Endothelial cell of umbilical vein (primary cell): ENCODE measurements around the gene GSPT1. TPM values are rescaled to one million over a fixed set of nuclear protein-coding genes. Genes with fewer than 3 reads are reported as not detected.

Experiments
- BruUV-seq: library from RNA; stranded (reverse); fragments of 400-500 nt; replicated peaks from 2 replicates; lab custom pipeline; 2021; lab: Mats Ljungman, UMichigan
- CTCF ChIA-PET: fragments of 300-600, 350-600 bp; sonication (Branson Sonifier 250); formaldehyde crosslinking; loops from one replicate; lab custom pipeline; 2021; ENCODE audit warnings: antibody characterized with exemption, inconsistent platforms; lab: Charles Lee
- POLR2A ChIA-PET: fragments of 300-600, 350-600 bp; sonication (Branson Sonifier 250); formaldehyde crosslinking; loops from one replicate; lab custom pipeline; 2021; ENCODE audit warnings: antibody characterized with exemption, inconsistent platforms; lab: Charles Lee
- DNase-seq: peaks from one replicate; pipeline ENCODE4 v3.0.0-alpha.2; 2011; ENCODE audit warnings: low read depth, low spot score
- FAIRE-seq: peaks from 2 replicates; lab custom pipeline; 2011; peaks lifted over from hg19 to GRCh38; lab: Jason Lieb, UNC
- H2AFZ ChIP-seq: 2 replicates; pipeline ENCODE4 v1.6.0; 2012; ENCODE audit warnings: low read depth, low read length, control low read depth, inconsistent platforms
- H3K27ac ChIP-seq: 2 replicates; pipeline ENCODE4 v1.5.1; 2011; ENCODE audit warnings: low read depth, mild to moderate bottlenecking, control low read depth, low read length, moderate library complexity; ENCODE audit not compliant: insufficient read depth
- H3K27me3 ChIP-seq, 2 experiments: 2 replicates each; pipeline versions ENCODE4 v1.6.0 to v1.6.1; 2011; ENCODE audit warnings: low read length in 2 of 2, mixed read lengths in 1 of 2; ENCODE audit not compliant: control insufficient read depth in 2 of 2, insufficient read depth in 2 of 2
- H3K36me3 ChIP-seq, 2 experiments: 2 replicates in 1 of 2; 3 replicates in 1 of 2; pipeline ENCODE4 v1.5.1; 2011; ENCODE audit warnings: low read length in 2 of 2, mild to moderate bottlenecking in 1 of 2, moderate library complexity in 1 of 2; ENCODE audit not compliant: control insufficient read depth in 2 of 2, insufficient read depth in 2 of 2; ENCODE audit errors: extremely low read depth in 1 of 2
- H3K4me1 ChIP-seq: 3 replicates; pipeline ENCODE4 v1.5.1; 2011; ENCODE audit warnings: mild to moderate bottlenecking, low read length; ENCODE audit not compliant: control insufficient read depth, insufficient read depth; ENCODE audit errors: extremely low read depth
- H3K4me2 ChIP-seq: 2 replicates; pipeline ENCODE4 v1.6.1; 2011; ENCODE audit warnings: low read length, control low read depth, mixed read lengths; ENCODE audit not compliant: insufficient read depth
- H3K4me3 ChIP-seq, 3 experiments: fragments of 200-600 bp in 1 of 3; sonication (generic), shearing (Covaris generic) in 1 of 3; replicated peaks in 1 of 3; 2 replicates each; pipeline ENCODE4 v1.5.1; 2011 to 2016; ENCODE audit warnings: control low read depth in 3 of 3, low read length in 3 of 3, mild to moderate bottlenecking in 2 of 3, inconsistent platforms in 1 of 3, low read depth in 1 of 3, moderate library complexity in 1 of 3; ENCODE audit not compliant: insufficient read depth in 1 of 3
- H3K79me2 ChIP-seq: 2 replicates; pipeline ENCODE4 v1.6.0; 2012; ENCODE audit warnings: low read length, inconsistent platforms; ENCODE audit not compliant: control insufficient read depth, insufficient read depth
- H3K9ac ChIP-seq: replicated peaks from 2 replicates; pipeline ENCODE3; 2011; ENCODE audit warnings: low read length, control low read depth; ENCODE audit not compliant: insufficient read depth; ENCODE audit errors: extremely low read depth
- H3K9me1 ChIP-seq: replicated peaks from 3 replicates; pipeline ENCODE4 v1.6.0; 2011; ENCODE audit warnings: mild to moderate bottlenecking, low read length; ENCODE audit not compliant: control insufficient read depth, insufficient read depth; ENCODE audit errors: extremely low read depth
- H3K9me3 ChIP-seq: replicated peaks from 2 replicates; pipeline ENCODE4 v1.5.1; 2012; ENCODE audit warnings: low read length, inconsistent platforms; ENCODE audit not compliant: control insufficient read depth, insufficient read depth
- H4K20me1 ChIP-seq: replicated peaks from 2 replicates; pipeline ENCODE3; 2011; ENCODE audit warnings: mild to moderate bottlenecking, low read length; ENCODE audit not compliant: control insufficient read depth, insufficient read depth; ENCODE audit errors: extremely low read depth
- CTCF ChIP-seq, 2 donors: IDR thresholded peaks; 1 replicate in 1 of 2; 2 replicates in 1 of 2; pipeline ENCODE4 v1.5.1; 2011; ENCODE audit warnings: low read length in 2 of 2, mild to moderate bottlenecking in 2 of 2, moderate library complexity in 2 of 2, control low read depth in 1 of 2, inconsistent platforms in 1 of 2, low read depth in 1 of 2; ENCODE audit not compliant: insufficient read depth in 1 of 2; ENCODE audit errors: extremely low read depth in 1 of 2
- EZH2 ChIP-seq: IDR thresholded peaks from 2 replicates; pipeline ENCODE4 v1.6.1; 2012; ENCODE audit warnings: borderline replicate concordance, low read depth, mild to moderate bottlenecking, moderate library complexity, low read length, inconsistent platforms; ENCODE audit not compliant: severe bottlenecking
- FOS ChIP-seq: IDR thresholded peaks from 2 replicates; pipeline ENCODE4 v1.6.1; 2011; ENCODE audit warnings: mild to moderate bottlenecking, low read length, moderate library complexity, borderline replicate concordance; ENCODE audit not compliant: insufficient read depth
- GATA2 ChIP-seq: IDR thresholded peaks from 2 replicates; pipeline ENCODE4 v1.7.0; 2011; ENCODE audit warnings: low read depth, mild to moderate bottlenecking, moderate library complexity, mixed read lengths, low read length; ENCODE audit not compliant: insufficient read length, insufficient read depth
- JUN ChIP-seq: IDR thresholded peaks from 2 replicates; pipeline ENCODE4 v1.6.1; 2011; ENCODE audit warnings: borderline replicate concordance, low read depth; ENCODE audit not compliant: insufficient read length, insufficient read depth
- MAX ChIP-seq: IDR thresholded peaks from 2 replicates; pipeline ENCODE4 v1.6.1; 2011; ENCODE audit not compliant: insufficient read depth, insufficient read length
- MYC ChIP-seq: IDR thresholded peaks from one replicate; pipeline ENCODE4 v1.6.1; 2011; ENCODE audit warnings: mild to moderate bottlenecking, low read depth, low read length
- POLR2A ChIP-seq: IDR thresholded peaks from 2 replicates; pipeline ENCODE4 v1.6.1; 2012; ENCODE audit warnings: low read depth, mild to moderate bottlenecking, control low read depth, low read length
- POLR2AphosphoS5 ChIP-seq: IDR thresholded peaks from 2 replicates; pipeline ENCODE4 v1.6.1; 2012; ENCODE audit warnings: low read depth, mild to moderate bottlenecking, control low read depth, low read length, moderate library complexity; ENCODE audit not compliant: insufficient read depth
- dilution Hi-C: fragments of 300-500 bp; cut with MboI; formaldehyde crosslinking; loops from one replicate; pipeline ENCODE4 v1.15.0; 2019; ENCODE audit warnings: low sequenced_read_pairs; ENCODE audit not compliant: extremely low pct_ligation_motif_present
- intact Hi-C: fragments of 100-400 bp; cut with micrococcal nuclease; formaldehyde crosslinking; loops from one replicate; pipeline ENCODE4 v1.10.0; 2022
- polyA plus RNA-seq, 4 experiments: library from polyadenylated mRNA; depleted of rRNA in 3 of 4; stranded (reverse) in 3 of 4; unstranded in 1 of 4; fragments of >200 nt; gene quantifications; 2 replicates each; pipeline versions ENCODE4 v1.2.1 to v1.2.3, GENCODE V29; 2011 to 2012; ENCODE audit warnings: missing spikeins in 1 of 4
- total RNA-seq: library from RNA; stranded (reverse); gene quantifications from 2 replicates; pipeline ENCODE4 v1.2.3, GENCODE V29; 2021

The GSPT1 gene
- total and polyA plus RNA-seq, 2 donors (not counting 3 experiments of a cell fraction or from before 2014, with no cell fraction given) = 40.3 to 152 TPM

DNA sequence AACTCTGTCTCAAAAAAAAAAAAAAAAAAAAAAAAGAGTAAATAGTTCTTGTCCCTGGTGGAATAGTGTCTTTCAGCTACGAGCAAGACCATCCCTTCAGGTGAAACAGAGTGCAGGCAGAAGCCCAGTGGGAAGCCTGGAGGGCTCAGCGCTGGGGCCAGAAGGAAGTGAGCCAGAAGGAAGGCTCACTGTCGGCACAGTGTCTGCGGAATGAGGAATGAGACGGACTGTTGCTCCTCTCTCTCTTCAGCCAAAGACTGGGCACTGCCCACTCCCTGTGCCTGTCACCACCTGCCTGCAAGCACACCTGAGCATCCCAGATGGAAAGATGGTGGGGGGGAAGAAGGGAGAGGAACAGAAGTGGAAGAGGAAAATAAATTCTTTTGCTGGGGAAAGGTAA lies 71.9 kb downstream of the GSPT1 start:
- TF ChIP-seq GATA2 (no peak), CTCF (IDR thresholded peaks at IDR 0.05; ENCODE audit: extremely low read depth in 1 of 2, insufficient read depth in 1 of 2, low read depth in 1 of 2, low read length in 2 of 2) (no peak), MAX (no peak), JUN (no peak), POLR2AphosphoS5 (no peak), MYC (no peak), POLR2A (no peak), FOS (no peak), EZH2 (no peak)
- POLR2A ChIA-PET = no interaction called here
- no peak for FAIRE-seq
- no peak overlapping the region for H3K4me2 ChIP-seq
- no peak for DNase-seq
- no peak overlapping the region for H3K9ac ChIP-seq
- H3K9me1 ChIP-seq = no peaks in the 10 kb centered on the region
- H3K27me3 ChIP-seq = no peaks in the 10 kb centered on the region
- CTCF ChIA-PET = interaction anchor here (0.6 kb wide), 1 partner anchor 46 kb away, joined by 3 read pairs; no protein-coding TSS in a partner anchor
- dilution Hi-C loops (no loop called here), intact Hi-C loops (no loop called here)
- H3K4me1 ChIP-seq = no peaks in the 10 kb centered on the region
- H3K36me3 ChIP-seq = peaks cover 39 to 41% of the 10 kb centered on the region in 2 experiments
- no TSS peak for BruUV-seq
- no peaks in the 10 kb centered on the region for H3K9me3 ChIP-seq
- H2AFZ ChIP-seq = no peak overlapping the region
- H3K4me3 ChIP-seq = no peak overlapping the region
- H4K20me1 ChIP-seq = no peaks in the 10 kb centered on the region
- H3K27ac ChIP-seq = no peak overlapping the region
- H3K79me2 ChIP-seq = peaks cover 31% of the 10 kb centered on the region
